Kidney (tissue), 14 donors: Measurements from ENCODE around the gene HDHD3. TPM values are rescaled to one million over a fixed set of nuclear protein-coding genes. Genes with fewer than 3 reads are reported as not detected.

Experiments used
- DNase-seq, 5 donors: peaks; one replicate each; pipeline ENCODE4 v3.0.0-alpha.2; 2013 to 2020
- FAIRE-seq: peaks from 2 replicates; lab custom pipeline; 2012; peaks lifted over from hg19 to GRCh38; lab: Jason Lieb, UNC
- H3K27ac ChIP-seq, 2 donors: one replicate each; pipeline ENCODE4 v1.7.0; 2013; ENCODE audit warnings: low read depth in 2 of 2, low read length in 2 of 2, inconsistent platforms in 1 of 2
- H3K27me3 ChIP-seq: one replicate; pipeline ENCODE4 v1.7.1; 2013; ENCODE audit warnings: low read length, inconsistent platforms; ENCODE audit not compliant: control insufficient read depth, insufficient read depth
- H3K36me3 ChIP-seq, 3 donors: one replicate each; pipeline versions ENCODE4 v1.7.0 to v1.7.1; 2013; ENCODE audit warnings: low read length in 3 of 3, control low read depth in 1 of 3, inconsistent platforms in 1 of 3; ENCODE audit not compliant: insufficient read depth in 3 of 3, control insufficient read depth in 2 of 3
- H3K4me1 ChIP-seq, 3 donors: one replicate each; pipeline versions ENCODE4 v1.7.0 to v1.7.1; 2013; ENCODE audit warnings: low read length in 3 of 3, inconsistent platforms in 1 of 3, low read depth in 1 of 3; ENCODE audit not compliant: control insufficient read depth in 2 of 3, insufficient read depth in 2 of 3
- H3K4me3 ChIP-seq, 3 donors: one replicate each; pipeline versions ENCODE4 v1.7.0 to v1.8.1; 2013; ENCODE audit warnings: low read length in 3 of 3, control low read depth in 1 of 3, inconsistent platforms in 1 of 3
- H3K9ac ChIP-seq, 3 donors: one replicate each; pipeline versions ENCODE4 v1.7.0 to v1.7.1; 2013; ENCODE audit warnings: low read length in 3 of 3, control low read depth in 1 of 3, inconsistent platforms in 1 of 3
- H3K9me3 ChIP-seq, 3 donors: one replicate each; pipeline versions ENCODE4 v1.7.0 to v1.7.1; 2013; ENCODE audit warnings: low read length in 3 of 3, control low read depth in 1 of 3, inconsistent platforms in 1 of 3; ENCODE audit not compliant: control insufficient read depth in 2 of 3, insufficient read depth in 1 of 3
- intact Hi-C: fragments of 100-400 bp; cut with DNase I; formaldehyde crosslinking; loops from one replicate; pipeline ENCODE4 v1.11.1; 2022
- polyA plus RNA-seq: library from polyadenylated mRNA; stranded (reverse); fragments of 350-450 nt; fragmentation: Illumina TruSeq; extraction: RNeasy Lipid Tissue Mini Kit (QIAGEN cat#74804); gene quantifications from one replicate; pipeline ENCODE4 v1.2.3, GENCODE V29; 2014; ENCODE audit warnings: low read depth, low replicate concordance; ENCODE audit not compliant: insufficient read depth
- total RNA-seq: library from RNA; stranded (reverse); fragmentation: NEBNext Ultra II Directional; extraction: Animal tissue kit (Norgen Biotek cat#: 25700); gene quantifications from one replicate; pipeline ENCODE4 v1.2.1, GENCODE V29; 2021
- TF ChIP-seq, protein P1 (sequence below): IDR thresholded peaks from 3 replicates; pipeline ENCODE4 v1.5.1; 2012; ENCODE audit warnings: mild to moderate bottlenecking, moderate library complexity, borderline replicate concordance; ENCODE audit not compliant: insufficient read depth; ENCODE audit errors: extremely low read depth
- donor health status: control.
- donor health status: control.
- donor health status: control.
- donor health status: control.
- donor health status: control.
- donor health status: DM: yes; HTN: yes; CAD: no.
- donor health status: Normal renal cell carcinoma (clear cell type).

Gene HDHD3
- total and polyA plus RNA-seq, 2 donors from 2014 or later, result 29.8 to 107 TPM

- Histone ChIP-seq H3K9me3 (no peaks in the 10 kb centered on the region), H3K27ac (no peak overlapping the region), H3K4me3 (no peak overlapping the region), H3K9ac (no peak overlapping the region), H3K27me3 (no peaks in the 10 kb centered on the region), H3K4me1 (no peaks in the 10 kb centered on the region), H3K36me3 (no peaks in the 10 kb centered on the region)
- FAIRE-seq, result no peak
- no peak for DNase-seq
- intact Hi-C loops, result no loop called here
- TF ChIP-seq, protein P1, sequence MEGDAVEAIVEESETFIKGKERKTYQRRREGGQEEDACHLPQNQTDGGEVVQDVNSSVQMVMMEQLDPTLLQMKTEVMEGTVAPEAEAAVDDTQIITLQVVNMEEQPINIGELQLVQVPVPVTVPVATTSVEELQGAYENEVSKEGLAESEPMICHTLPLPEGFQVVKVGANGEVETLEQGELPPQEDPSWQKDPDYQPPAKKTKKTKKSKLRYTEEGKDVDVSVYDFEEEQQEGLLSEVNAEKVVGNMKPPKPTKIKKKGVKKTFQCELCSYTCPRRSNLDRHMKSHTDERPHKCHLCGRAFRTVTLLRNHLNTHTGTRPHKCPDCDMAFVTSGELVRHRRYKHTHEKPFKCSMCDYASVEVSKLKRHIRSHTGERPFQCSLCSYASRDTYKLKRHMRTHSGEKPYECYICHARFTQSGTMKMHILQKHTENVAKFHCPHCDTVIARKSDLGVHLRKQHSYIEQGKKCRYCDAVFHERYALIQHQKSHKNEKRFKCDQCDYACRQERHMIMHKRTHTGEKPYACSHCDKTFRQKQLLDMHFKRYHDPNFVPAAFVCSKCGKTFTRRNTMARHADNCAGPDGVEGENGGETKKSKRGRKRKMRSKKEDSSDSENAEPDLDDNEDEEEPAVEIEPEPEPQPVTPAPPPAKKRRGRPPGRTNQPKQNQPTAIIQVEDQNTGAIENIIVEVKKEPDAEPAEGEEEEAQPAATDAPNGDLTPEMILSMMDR, result no peak
Measured at GRCh38 chr9:113356686-113357292, 20.0 kb downstream of the HDHD3 start.

DNA sequence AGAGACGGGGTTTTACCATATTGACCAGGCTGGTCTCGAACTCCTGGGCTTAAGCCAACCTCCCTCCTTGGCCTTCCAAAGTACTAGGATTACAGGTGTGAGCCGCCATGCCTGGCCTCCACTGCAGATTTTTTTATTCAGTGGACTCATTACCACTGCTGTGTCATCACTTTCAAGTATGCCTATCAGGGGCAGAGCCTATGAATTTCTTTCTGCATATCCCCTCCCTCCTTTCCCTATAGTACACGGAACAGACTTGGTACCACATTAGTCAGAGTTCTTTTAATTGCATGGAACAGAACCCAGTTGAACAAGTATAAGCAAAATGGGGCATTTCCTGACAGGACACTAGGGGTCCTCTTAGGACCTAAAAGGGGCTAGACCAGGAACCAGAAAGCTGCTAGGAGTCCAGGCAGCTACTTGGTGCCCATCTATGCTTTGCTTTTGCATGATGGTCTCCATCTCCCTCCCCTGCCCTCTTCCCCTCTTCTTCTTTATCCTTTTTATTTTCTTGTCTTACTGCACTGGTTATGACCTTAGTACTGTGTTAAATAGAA, 21.7 kb downstream of the HDHD3 start:
- Histone ChIP-seq H3K4me1 (peaks cover 0 to 3% (median 1%) of the 10 kb centered on the region in 3 donors), H3K4me3 (no peak overlapping the region), H3K27me3 (peaks cover 11% of the 10 kb centered on the region), H3K9me3 (no peaks in the 10 kb centered on the region), H3K27ac (no peak overlapping the region), H3K9ac (no peak overlapping the region), H3K36me3 (no peaks in the 10 kb centered on the region)
- FAIRE-seq (no peak), DNase-seq (no peak)
- TF ChIP-seq, protein P1, result no peak
- intact Hi-C loops, result no loop called here

GRCh38 chr9:113352411-113352810, 24.4 kb downstream of the HDHD3 start:
- Histone ChIP-seq H3K4me1 (peaks cover 0 to 6% (median 4%) of the 10 kb centered on the region in 3 donors), H3K27ac (no peak overlapping the region), H3K9me3 (no peaks in the 10 kb centered on the region), H3K4me3 (no peak overlapping the region), H3K36me3 (no peaks in the 10 kb centered on the region), H3K9ac (no peak overlapping the region), H3K27me3 (peaks cover 19% of the 10 kb centered on the region)
- DNase-seq (no peak), FAIRE-seq (no peak)
- TF ChIP-seq, protein P1, result no peak
- intact Hi-C loops, result no loop called here

DNA sequence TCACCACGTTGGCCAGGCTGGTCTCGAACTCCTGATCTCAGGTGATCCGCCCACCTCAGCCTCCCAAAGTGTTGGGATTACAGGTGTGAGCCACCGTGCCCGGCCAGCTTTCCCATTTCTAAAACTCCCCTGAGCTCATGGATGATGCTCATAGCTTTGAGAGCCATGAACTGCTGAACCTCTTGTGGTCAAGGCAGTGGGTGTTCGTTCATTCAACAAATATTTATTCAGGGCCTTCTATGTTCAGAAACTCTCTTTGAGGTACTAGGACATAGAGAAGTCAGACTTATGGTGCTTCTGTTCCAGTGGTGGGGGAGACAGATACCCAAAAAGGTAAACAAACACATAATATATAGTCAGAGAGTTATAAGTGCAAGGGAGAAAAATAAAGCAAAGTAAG, 24.8 kb downstream of the HDHD3 start:
- peaks cover 19% of the 10 kb centered on the region for H3K27me3 ChIP-seq
- peaks cover 0 to 6% (median 4%) of the 10 kb centered on the region in 3 donors for H3K4me1 ChIP-seq
- H3K27ac ChIP-seq, result no peak overlapping the region
- H3K4me3 ChIP-seq, result no peak overlapping the region
- FAIRE-seq (no peak), DNase-seq (no peak)
- intact Hi-C loops, result no loop called here
- no peak overlapping the region for H3K9ac ChIP-seq
- H3K9me3 ChIP-seq, result no peaks in the 10 kb centered on the region
- TF ChIP-seq, protein P1, result no peak
- no peaks in the 10 kb centered on the region for H3K36me3 ChIP-seq
